Measurements from ENCODE around the gene SUGCT. TPM values are rescaled to one million over a fixed set of nuclear protein-coding genes. Genes with fewer than 3 reads are reported as not detected.

SUGCT gene
- total RNA-seq, 1 donor from 2014 or later, result 9.8 TPM

DNA sequence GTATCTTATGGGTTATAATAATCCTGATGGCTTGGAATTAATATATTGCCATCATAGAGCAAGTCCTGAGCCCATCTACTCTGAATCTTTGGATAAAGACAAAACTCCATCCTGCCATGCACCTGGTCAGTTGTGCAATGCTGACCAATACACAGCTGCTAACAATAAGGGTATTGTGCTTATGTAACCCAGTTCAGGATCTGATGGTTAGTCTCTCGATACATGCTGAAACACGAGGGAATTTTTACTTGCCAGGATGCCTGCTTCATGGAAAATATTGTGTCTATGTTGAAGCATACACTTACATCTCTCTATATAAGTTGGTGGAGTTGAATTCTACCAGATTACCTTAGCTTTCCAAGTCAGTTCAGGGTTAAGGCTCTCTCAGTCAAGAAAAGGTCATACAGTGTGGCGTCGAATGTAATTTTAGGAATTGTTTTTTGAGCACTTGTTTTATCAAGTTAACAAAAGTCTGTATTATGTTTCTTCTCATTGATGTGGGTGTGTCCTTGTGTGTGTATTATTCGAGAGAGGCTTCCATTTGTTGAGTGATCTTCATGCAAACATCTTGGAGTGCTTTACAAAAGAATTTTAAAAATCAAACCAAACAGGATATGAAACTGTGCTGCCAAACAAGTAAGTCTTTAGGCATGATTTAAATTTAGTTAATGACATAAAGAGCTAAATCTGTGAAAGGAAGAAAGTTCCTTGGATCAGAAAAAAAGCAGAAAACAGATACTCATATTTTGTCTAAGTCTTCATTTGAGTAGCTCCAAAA lies 449.1 kb downstream of the SUGCT start:
- Histone ChIP-seq H3K4me1 (peaks cover 0 to 22% of the 10 kb centered on the region in 2 donors), H3K27me3 (no peaks in the 10 kb centered on the region), H3K36me3 (no peaks in the 10 kb centered on the region), H3K27ac (peak overlapping the region; percentile 58 to 67), H3K9me3 (no peaks in the 10 kb centered on the region), H3K4me3 (no peak overlapping the region)
- TF ChIP-seq, protein P1, sequence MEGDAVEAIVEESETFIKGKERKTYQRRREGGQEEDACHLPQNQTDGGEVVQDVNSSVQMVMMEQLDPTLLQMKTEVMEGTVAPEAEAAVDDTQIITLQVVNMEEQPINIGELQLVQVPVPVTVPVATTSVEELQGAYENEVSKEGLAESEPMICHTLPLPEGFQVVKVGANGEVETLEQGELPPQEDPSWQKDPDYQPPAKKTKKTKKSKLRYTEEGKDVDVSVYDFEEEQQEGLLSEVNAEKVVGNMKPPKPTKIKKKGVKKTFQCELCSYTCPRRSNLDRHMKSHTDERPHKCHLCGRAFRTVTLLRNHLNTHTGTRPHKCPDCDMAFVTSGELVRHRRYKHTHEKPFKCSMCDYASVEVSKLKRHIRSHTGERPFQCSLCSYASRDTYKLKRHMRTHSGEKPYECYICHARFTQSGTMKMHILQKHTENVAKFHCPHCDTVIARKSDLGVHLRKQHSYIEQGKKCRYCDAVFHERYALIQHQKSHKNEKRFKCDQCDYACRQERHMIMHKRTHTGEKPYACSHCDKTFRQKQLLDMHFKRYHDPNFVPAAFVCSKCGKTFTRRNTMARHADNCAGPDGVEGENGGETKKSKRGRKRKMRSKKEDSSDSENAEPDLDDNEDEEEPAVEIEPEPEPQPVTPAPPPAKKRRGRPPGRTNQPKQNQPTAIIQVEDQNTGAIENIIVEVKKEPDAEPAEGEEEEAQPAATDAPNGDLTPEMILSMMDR (IDR thresholded peaks at IDR 0.05), result no peak
- intact Hi-C loops (cut with DNase I), result no loop called here
- no peak for DNase-seq (ENCODE audit: low spot score in 2 of 2)

DNA sequence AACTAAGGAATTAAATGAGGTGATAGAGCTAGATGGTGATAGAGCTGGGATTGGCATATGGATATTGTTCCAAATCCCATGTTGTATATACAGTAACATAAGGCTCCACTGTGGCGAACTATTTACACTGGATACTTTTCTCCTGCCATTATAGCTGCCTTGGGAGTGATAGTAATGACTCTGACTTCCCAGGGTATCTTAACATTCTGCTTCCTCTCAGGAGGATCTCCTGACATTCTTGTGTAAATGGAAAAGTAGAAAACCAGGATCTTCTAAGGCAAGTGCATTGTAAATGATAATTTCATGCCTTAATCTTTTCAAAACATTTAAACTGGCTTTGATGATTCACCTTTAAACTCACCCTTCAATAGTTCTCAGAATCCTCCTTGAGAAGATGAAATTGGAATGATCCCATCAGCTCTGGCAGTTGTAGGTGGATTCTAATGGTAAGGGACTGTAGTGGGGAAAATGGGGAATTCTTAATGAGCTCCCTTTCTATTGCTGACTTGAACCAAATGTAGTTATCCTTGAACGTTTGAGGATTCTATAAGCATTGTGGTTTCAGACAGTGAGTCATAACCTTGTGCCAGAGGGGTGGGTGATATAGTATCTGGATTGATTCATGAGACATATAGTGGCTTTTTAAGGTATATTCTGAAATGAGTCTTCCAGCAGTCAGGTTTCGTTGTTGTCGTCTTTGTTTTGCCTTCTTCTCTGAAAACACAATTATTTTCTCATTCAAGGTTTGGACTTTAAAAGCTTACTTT lies 450.0 kb downstream of the SUGCT start:
- Histone ChIP-seq H3K4me3 (no peak overlapping the region), H3K27ac (peak overlapping the region; percentile 58 to 67), H3K4me1 (peaks cover 0 to 22% of the 10 kb centered on the region in 2 donors), H3K36me3 (no peaks in the 10 kb centered on the region), H3K27me3 (no peaks in the 10 kb centered on the region), H3K9me3 (no peaks in the 10 kb centered on the region)
- intact Hi-C loops (cut with DNase I), result no loop called here
- DNase-seq (ENCODE audit: low spot score in 2 of 2), result no peak
- TF ChIP-seq, protein P1 (IDR thresholded peaks at IDR 0.05), result no peak

DNA sequence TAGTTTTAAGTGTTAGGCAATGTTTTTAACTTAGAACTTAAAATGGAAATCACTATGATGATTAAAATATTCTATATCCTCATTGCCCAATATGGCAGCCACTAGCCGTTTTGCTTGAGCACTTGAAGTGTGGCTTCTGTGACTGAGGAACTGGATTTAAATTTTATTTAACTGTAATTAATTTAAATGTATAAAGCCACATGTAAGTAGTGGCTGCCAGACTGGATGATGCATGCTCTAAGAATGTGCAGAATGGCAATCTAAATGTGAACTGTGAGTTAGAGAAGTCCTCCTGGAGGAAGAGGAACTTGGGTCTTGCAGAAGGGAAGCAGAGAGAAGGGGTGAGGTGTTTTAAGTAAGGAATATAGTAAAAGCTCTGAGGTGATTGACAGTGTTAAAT lies 451.4 kb downstream of the SUGCT start:
- no peaks in the 10 kb centered on the region for H3K9me3 ChIP-seq
- H3K36me3 ChIP-seq, result no peaks in the 10 kb centered on the region
- H3K27me3 ChIP-seq, result no peaks in the 10 kb centered on the region
- peaks cover 0 to 20% of the 10 kb centered on the region in 2 donors for H3K4me1 ChIP-seq
- DNase-seq (ENCODE audit: low spot score in 2 of 2), result no peak
- H3K27ac ChIP-seq, result no peak overlapping the region
- TF ChIP-seq, protein P1 (IDR thresholded peaks at IDR 0.05), result no peak
- intact Hi-C loops (cut with DNase I), result no loop called here
- no peak overlapping the region for H3K4me3 ChIP-seq

DNA sequence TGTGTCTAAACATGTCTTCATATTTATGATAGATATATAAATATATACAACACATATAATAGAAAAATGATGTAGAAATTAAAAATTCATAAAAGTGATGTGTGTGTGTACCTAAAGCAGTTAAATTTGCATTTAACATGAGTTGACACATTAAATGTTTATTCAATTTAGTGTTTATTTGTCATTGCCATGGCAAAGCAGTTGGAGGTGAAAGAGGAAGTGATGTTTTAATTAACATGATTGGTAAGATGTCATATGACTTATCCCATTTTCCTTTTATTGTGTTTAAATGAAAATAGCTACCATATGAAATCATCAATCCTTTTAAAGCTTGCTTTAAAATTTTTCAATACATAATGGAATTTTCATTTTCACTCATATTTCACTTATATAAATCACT lies 452.6 kb downstream of the SUGCT start:
- no peaks in the 10 kb centered on the region for H3K36me3 ChIP-seq
- no peak overlapping the region for H3K27ac ChIP-seq
- no peaks in the 10 kb centered on the region for H3K9me3 ChIP-seq
- H3K4me3 ChIP-seq, result no peak overlapping the region
- TF ChIP-seq, protein P1 (IDR thresholded peaks at IDR 0.05), result no peak
- DNase-seq (ENCODE audit: low spot score in 2 of 2), result no peak
- intact Hi-C loops (cut with DNase I), result no loop called here
- peaks cover 0 to 16% of the 10 kb centered on the region in 2 donors for H3K4me1 ChIP-seq
- H3K27me3 ChIP-seq, result no peaks in the 10 kb centered on the region

DNA sequence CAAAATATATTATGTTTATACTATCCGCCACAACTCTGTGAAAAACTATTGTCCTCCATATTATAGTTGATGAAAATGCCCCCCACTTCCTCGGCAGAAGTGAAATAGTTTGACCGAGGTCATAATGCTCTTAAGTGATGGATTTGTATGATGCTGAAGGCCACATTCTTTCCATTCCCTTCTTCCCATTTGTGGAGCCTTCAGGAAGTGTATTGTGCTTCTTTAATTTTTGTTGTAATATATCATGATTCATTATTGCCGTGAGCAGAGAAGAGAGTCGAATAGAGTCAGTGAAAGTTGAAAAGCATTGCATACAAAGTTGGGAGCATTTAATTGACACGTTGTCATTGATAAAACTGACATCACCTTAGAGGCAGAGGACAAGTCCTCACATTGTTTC lies 460.3 kb downstream of the SUGCT start:
- H3K4me1 ChIP-seq, result no peaks in the 10 kb centered on the region
- H3K36me3 ChIP-seq, result no peaks in the 10 kb centered on the region
- H3K4me3 ChIP-seq, result peak overlapping the region in 1 of 2 donors; percentile 6
- H3K27me3 ChIP-seq, result no peaks in the 10 kb centered on the region
- intact Hi-C loops (cut with DNase I), result no loop called here
- H3K27ac ChIP-seq, result peak overlapping the region; percentile 1 to 37
- TF ChIP-seq, protein P1 (IDR thresholded peaks at IDR 0.05), result no peak
- no peaks in the 10 kb centered on the region for H3K9me3 ChIP-seq
- no peak for DNase-seq (ENCODE audit: low spot score in 2 of 2)
